SK-N-DZ (cell line): ENCODE measurements around the gene TMEM81.

Experiments used
- DNase-seq: peaks from one replicate; pipeline ENCODE4 v3.0.0-alpha.2; 2015; ENCODE audit warnings: low spot score

The TMEM81 gene

GRCh38 chr1:205038132-205038786 lies 46.0 kb downstream of the TMEM81 start:
- no peak for DNase-seq

- DNase-seq, result no peak
Measured at GRCh38 chr1:205037539-205037938, 46.7 kb downstream of the TMEM81 start.
